T follicular helper cell (primary cell): ENCODE data around the gene P3H2.
"Not testable (repeated sequence)": the region's sequence is repeated elsewhere in the genome, so short reads cannot be mapped to it uniquely, and the experiment has no call there.

Experiments
- DNase-seq: peaks from one replicate; pipeline ENCODE4 v3.0.0-alpha.2; 2020; ENCODE audit warnings: low read depth

P3H2 gene

DNA sequence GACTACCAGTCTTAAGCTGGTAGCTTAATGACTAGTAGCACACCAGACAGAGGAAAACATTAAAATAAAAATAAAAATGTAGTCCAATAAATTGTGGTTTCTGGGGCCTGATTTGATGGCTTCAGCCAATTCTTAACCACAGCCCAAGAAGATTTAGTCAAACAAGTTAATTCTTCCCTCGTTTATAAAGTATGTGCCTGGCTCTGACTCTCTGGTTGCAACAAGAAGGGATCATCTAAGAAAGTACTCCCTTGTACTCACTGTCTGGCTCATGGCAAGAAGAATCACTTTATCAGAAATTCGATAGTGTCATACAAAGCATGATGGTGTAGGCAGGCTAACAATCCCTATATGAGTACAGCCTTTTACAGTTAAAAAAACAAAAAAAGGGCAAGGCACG is 141.9 kb downstream of the P3H2 start:
- no peak for DNase-seq

GRCh38 chr3:189977174-189977573 is 143.5 kb downstream of the P3H2 start:
- no peak for DNase-seq

GRCh38 chr3:189975391-189975990 is 145.2 kb downstream of the P3H2 start:
- DNase-seq = no peak

DNA sequence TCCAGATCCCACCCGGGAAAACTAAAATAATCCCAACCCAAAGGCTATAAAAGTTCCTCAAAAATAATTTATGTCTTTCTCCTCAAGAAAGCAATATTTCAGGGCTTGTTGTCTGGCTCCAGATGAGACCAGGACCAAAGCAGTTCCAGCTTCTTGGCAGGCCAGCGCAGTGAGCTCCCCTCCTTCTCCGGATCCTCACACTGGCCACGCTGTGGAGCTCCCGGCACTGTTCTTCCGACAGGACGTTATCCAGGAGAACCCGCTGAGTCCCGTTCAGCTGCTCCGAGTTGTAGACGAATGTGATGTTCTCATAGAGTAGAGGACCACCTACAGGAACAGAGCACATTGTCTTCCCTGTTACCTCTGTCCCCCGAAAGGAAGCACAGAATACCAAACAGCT is 146.3 kb downstream of the P3H2 start:
- DNase-seq = no peak

DNA sequence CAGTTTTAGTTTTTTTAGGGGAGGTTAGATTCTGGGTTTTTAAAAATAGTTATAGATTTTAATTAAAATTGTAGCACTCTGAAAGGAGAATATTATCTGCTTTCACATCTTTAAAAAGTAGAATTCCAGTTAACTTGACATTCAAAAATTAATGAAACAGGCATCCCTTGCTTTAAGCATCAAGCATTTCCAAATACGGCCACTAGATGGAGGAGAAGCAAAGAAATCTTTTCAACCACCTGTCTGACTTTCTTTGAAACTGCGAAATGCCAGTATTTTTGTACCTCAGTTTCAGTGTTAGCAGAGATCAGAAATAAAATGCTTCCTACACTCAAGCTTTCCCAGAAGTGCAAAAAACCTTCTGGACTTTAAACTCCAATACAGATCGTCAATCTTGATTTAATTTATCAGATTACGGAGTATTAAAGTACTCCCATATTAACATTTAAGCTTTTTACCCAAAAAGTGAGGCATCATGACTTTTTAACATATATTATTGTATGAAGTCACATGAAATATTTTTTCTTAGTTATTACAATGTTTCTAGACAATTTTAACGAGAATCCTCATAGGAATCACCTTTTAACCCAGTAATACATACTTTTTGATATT is 153.3 kb downstream of the P3H2 start:
- DNase-seq = no peak

DNA sequence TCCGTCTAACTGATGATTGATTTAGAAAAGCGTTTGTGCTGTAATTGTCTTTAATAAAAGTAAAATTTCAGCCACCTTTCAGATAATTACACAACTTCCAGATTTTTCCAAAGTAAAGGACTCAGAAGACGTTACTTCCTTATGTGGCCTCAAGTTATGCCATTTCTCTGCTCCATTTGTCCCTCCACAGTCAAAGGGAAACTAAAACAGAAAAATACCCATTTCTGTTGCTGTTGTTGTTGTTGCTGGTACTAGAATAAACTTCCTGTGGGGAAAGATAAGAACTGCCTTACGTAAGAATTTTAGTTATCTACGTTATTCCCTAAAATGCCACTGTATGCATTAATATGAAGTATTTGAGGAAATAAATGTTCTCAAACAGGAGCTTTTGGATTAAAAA is 153.9 kb downstream of the P3H2 start:
- DNase-seq = no peak

DNA sequence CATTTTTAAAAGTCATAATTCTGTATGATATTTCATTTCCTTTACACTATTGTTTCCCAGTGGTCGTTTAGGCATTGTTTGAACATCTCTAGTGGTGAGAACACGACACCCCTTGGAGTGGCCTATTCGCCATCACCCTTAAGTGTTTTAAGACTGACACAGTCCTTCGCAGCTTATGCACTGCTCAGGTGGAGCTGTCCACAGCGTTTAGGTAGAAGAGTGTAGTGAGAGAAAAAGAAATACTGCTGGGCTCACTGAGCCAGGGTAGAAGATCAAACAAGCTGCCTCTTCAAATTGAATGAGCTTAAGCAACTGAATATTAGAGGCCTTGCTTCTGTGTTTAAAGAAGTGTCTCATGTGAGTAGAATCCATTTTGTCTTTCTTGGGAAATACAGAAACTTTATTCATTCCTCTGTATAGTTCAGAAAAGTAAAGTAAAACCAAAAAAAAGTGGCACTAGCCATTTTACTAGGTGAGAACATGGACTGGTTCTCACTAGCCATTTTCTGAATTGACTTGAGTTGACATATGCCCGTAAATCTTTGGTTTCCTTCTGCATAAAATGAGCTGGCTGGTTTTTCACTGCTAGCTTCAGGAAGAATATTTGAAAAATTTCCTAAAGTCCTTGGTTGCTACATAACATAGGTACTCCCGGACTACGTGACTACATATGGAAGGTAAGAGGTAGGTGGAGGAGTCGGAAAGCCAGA is 155.9 kb downstream of the P3H2 start:
- DNase-seq = no peak

- DNase-seq = no peak
Observed at GRCh38 chr3:189962466-189962865, 158.2 kb downstream of the P3H2 start.

GRCh38 chr3:189961522-189962161 is 159.1 kb downstream of the P3H2 start:
- peak; percentile 27 for DNase-seq

DNA sequence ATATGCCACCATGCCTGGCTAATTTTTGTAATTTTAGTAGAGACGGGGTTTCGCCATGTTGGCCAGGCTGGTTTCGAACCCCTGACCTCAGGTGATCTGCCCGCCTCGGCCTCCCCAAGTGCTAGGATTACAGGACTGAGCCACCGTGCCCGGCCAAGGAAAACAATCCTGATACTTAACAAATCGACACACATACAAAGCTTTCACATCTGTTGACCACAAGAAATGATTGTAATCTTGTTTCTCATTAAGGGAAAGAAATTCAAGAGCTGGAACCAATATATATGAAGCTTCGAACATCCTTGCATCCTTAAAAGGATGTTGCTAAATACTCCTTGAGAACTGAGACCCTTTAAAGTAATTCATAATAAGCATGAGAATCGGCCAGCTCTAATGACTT is 159.6 kb downstream of the P3H2 start:
- not testable (repeated sequence) for DNase-seq

GRCh38 chr3:189954733-189955665 is 165.7 kb downstream of the P3H2 start:
- DNase-seq = no peak

DNA sequence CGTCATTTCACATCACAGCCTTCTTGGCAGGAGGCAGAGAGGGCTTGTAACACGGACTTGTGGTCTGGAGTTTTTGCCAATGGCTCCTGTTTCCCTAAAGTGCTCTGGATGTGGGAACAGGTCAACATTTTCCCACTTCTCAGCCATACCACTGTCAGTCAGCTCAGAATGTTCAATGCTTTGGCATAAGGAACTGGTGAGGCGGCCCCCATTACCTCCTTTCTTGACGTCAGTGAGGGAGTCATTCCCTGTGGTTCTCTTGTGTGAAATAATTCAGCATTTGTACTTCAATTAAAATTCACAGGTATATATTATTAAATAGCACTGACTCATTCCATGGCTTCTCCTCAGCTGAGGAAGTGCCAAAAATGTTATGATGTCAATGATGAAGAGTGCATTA is 167.1 kb downstream of the P3H2 start:
- no peak for DNase-seq

DNA sequence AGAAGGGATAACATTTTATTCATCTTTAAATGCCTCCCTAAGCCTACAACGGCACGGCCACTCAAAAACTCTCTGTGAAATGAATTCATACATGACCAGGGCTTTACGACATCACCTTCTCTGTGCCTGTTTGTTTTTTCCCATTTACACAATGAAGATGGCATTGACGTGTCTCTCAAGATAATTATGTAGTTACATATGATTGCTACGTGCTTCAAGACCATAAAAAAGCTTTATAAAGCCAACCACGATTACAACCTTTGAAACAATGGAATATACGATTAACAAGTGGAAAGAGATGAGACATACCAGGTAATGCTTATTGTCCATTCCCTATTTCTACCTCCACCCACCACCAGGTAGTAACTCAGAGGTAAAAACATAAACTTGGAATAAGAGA is 168.4 kb downstream of the P3H2 start:
- no peak for DNase-seq

DNA sequence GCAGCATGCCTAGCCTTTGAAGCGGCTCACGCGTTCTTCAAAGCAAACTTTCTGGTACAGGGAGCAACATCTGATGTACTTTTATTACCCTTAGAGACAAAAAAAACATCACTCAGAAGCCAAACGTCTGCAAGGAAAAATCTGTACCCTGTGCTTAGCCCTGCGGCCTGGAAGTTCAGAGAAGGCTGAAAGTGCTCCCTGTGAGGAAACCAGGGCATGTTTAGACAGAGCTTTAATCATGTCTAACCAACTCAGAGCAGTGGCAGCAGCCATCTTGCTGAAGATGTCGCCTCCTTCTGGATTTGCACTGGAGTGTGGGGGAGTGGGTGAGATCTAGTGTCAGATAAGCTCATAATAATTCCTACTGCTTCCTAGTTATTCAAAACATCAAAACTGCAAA is 170.4 kb downstream of the P3H2 start:
- no peak for DNase-seq

- no peak for DNase-seq
Observed at GRCh38 chr3:189949580-189949979, 171.1 kb downstream of the P3H2 start.

DNA sequence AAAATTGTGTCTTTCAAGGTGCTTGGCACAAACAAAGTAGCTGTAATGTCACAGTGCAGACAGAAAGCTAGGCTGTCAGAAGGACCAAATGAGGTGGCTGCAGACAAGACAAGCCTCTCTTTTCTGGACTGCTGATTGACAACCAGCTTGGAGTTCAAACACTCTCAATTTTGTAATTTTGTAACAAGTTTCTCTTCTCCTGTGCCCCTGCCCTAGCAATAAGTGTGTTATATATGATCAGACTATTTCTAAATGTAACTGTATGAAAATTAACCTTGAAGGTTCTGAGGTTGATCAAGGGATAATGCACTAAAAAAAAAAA is 172.0 kb downstream of the P3H2 start:
- no peak for DNase-seq

GRCh38 chr3:189947948-189948723 is 172.6 kb downstream of the P3H2 start:
- no peak for DNase-seq

GRCh38 chr3:189947068-189947467 is 173.6 kb downstream of the P3H2 start:
- DNase-seq = no peak

GRCh38 chr3:189945935-189946709 is 174.6 kb downstream of the P3H2 start:
- DNase-seq = no peak
